CD4-positive, CD25-positive, alpha-beta regulatory T cell (primary cell): Measurements from ENCODE around the gene KRTAP10-2. TPM values are rescaled to one million over a fixed set of nuclear protein-coding genes. Genes with fewer than 3 reads are reported as not detected.

ENCODE experiments used
- ATAC-seq, 2 donors: fragments of 150-1000 bp; cut with Tn5 transposase; one replicate each; pipeline ENCODE4 v1.10.0; 2021; ENCODE audit warnings: low read depth in 2 of 2, moderate number of reproducible peaks in 2 of 2, moderate library complexity in 1 of 2
- DNase-seq, 3 donors: peaks; one replicate each; pipeline versions ENCODE4 v3.0.0 to v3.0.0-alpha.2; 2012 to 2022; ENCODE audit warnings: mixed read lengths in 1 of 3
- H3K27ac ChIP-seq: one replicate; pipeline ENCODE4 v1.7.0; 2013; ENCODE audit warnings: mild to moderate bottlenecking, low read length; ENCODE audit not compliant: insufficient read depth, poor library complexity, severe bottlenecking
- H3K27me3 ChIP-seq: one replicate; pipeline ENCODE4 v1.7.0; 2013; ENCODE audit warnings: low read length; ENCODE audit not compliant: control insufficient read depth, insufficient read depth
- H3K36me3 ChIP-seq: one replicate; pipeline ENCODE4 v1.7.0; 2013; ENCODE audit warnings: mild to moderate bottlenecking, low read length, moderate library complexity; ENCODE audit not compliant: control insufficient read depth, insufficient read depth
- H3K4me1 ChIP-seq: 2 replicates; pipeline ENCODE4 v1.7.0; 2013; ENCODE audit warnings: mild to moderate bottlenecking, low read length; ENCODE audit not compliant: insufficient read depth, control insufficient read depth, poor library complexity, severe bottlenecking
- H3K4me3 ChIP-seq: one replicate; pipeline ENCODE4 v1.7.0; 2013; ENCODE audit warnings: low read depth, mild to moderate bottlenecking, low read length, moderate library complexity
- H3K9me3 ChIP-seq, 2 experiments: 1 replicate in 1 of 2; 2 replicates in 1 of 2; pipeline ENCODE4 v1.7.0; 2013; ENCODE audit warnings: low read length in 2 of 2, mild to moderate bottlenecking in 1 of 2, moderate library complexity in 1 of 2; ENCODE audit not compliant: control insufficient read depth in 2 of 2
- H3K27ac Mint-ChIP-seq, 3 donors: one replicate each; pipeline ENCODE4 v1.8.0; 2020 to 2022; ENCODE audit warnings: mild to moderate bottlenecking in 3 of 3, mixed read lengths in 3 of 3, moderate library complexity in 2 of 3
- H3K27me3 Mint-ChIP-seq: one replicate; pipeline ENCODE4 v1.8.0; 2022; ENCODE audit warnings: mild to moderate bottlenecking, mixed read lengths
- H3K36me3 Mint-ChIP-seq: one replicate; pipeline ENCODE4 v1.8.0; 2020; ENCODE audit warnings: mixed read lengths
- H3K4me1 Mint-ChIP-seq, 4 donors: one replicate each; pipeline ENCODE4 v1.8.0; 2020 to 2022; ENCODE audit warnings: mixed read lengths in 4 of 4, mild to moderate bottlenecking in 1 of 4
- H3K4me3 Mint-ChIP-seq, 4 donors: one replicate each; pipeline ENCODE4 v1.8.0; 2020 to 2022; ENCODE audit warnings: mild to moderate bottlenecking in 4 of 4, mixed read lengths in 4 of 4, moderate library complexity in 3 of 4
- H3K9me3 Mint-ChIP-seq, 7 donors: one replicate each; pipeline ENCODE4 v1.8.0; 2020 to 2022; ENCODE audit warnings: mixed read lengths in 7 of 7, mild to moderate bottlenecking in 3 of 7, moderate library complexity in 2 of 7
- polyA plus RNA-seq, 4 donors: library from polyadenylated mRNA; unstranded; fragments of 300-500 nt; fragmentation: Illumina TruSeq; gene quantifications; one replicate each; pipeline ENCODE4 v1.2.3, GENCODE V29; 2021
- total RNA-seq: library from RNA; stranded (reverse); gene quantifications from one replicate; pipeline ENCODE4 v1.2.3, GENCODE V29; 2022

Gene KRTAP10-2
- total and polyA plus RNA-seq, 5 donors from 2014 or later, result not detected

- ATAC-seq, result no peak
Measured at GRCh38 chr21:44533121-44533890, 18.0 kb downstream of the KRTAP10-2 start.

GRCh38 chr21:44532712-44533111 is 18.6 kb downstream of the KRTAP10-2 start:
- Mint-ChIP-seq H3K4me3 (no peak overlapping the region), H3K9me3 (peaks cover 0 to 1% (median 0%) of the 10 kb centered on the region in 7 donors), H3K4me1 (peaks cover 0 to 3% (median 0%) of the 10 kb centered on the region in 4 donors), H3K27ac (no peak overlapping the region), H3K27me3 (no peaks in the 10 kb centered on the region), H3K36me3 (no peaks in the 10 kb centered on the region)
- H3K4me3 ChIP-seq, result no peak overlapping the region
- H3K27ac ChIP-seq, result no peak overlapping the region
- ATAC-seq, result no peak
- no peak for DNase-seq
- H3K9me3 ChIP-seq, result no peaks in the 10 kb centered on the region
- H3K27me3 ChIP-seq, result no peaks in the 10 kb centered on the region
- no peaks in the 10 kb centered on the region for H3K4me1 ChIP-seq
- H3K36me3 ChIP-seq, result no peaks in the 10 kb centered on the region

More at GRCh38 chr21:44533121-44533890, 18.0 kb downstream of the KRTAP10-2 start:
- no peak overlapping the region for H3K4me3 Mint-ChIP-seq
- H3K4me1 Mint-ChIP-seq, result peaks cover 0 to 3% (median 0%) of the 10 kb centered on the region in 4 donors
- Histone ChIP-seq H3K4me3 (no peak overlapping the region), H3K27ac (no peak overlapping the region), H3K9me3 (no peaks in the 10 kb centered on the region), H3K36me3 (no peaks in the 10 kb centered on the region), H3K4me1 (no peaks in the 10 kb centered on the region), H3K27me3 (no peaks in the 10 kb centered on the region)
- H3K27ac Mint-ChIP-seq, result no peak overlapping the region
- no peaks in the 10 kb centered on the region for H3K27me3 Mint-ChIP-seq
- no peak for DNase-seq
- peaks cover 0 to 1% (median 0%) of the 10 kb centered on the region in 7 donors for H3K9me3 Mint-ChIP-seq
- H3K36me3 Mint-ChIP-seq, result no peaks in the 10 kb centered on the region

- Mint-ChIP-seq H3K4me1 (no peaks in the 10 kb centered on the region), H3K27ac (peak overlapping the region in 1 of 3 donors; percentile 68), H3K27me3 (no peaks in the 10 kb centered on the region), H3K4me3 (no peak overlapping the region), H3K9me3 (peaks cover 0 to 1% (median 0%) of the 10 kb centered on the region in 7 donors), H3K36me3 (no peaks in the 10 kb centered on the region)
- DNase-seq (no peak), ATAC-seq (no peak)
- Histone ChIP-seq H3K4me3 (no peak overlapping the region), H3K4me1 (no peaks in the 10 kb centered on the region), H3K27me3 (no peaks in the 10 kb centered on the region), H3K27ac (no peak overlapping the region), H3K36me3 (no peaks in the 10 kb centered on the region), H3K9me3 (no peaks in the 10 kb centered on the region)
Measured at GRCh38 chr21:44531606-44532564, 19.4 kb downstream of the KRTAP10-2 start.

- no peaks in the 10 kb centered on the region for H3K27me3 ChIP-seq
- peaks cover 0 to 1% (median 0%) of the 10 kb centered on the region in 7 donors for H3K9me3 Mint-ChIP-seq
- no peak overlapping the region for H3K4me3 ChIP-seq
- H3K4me3 Mint-ChIP-seq, result no peak overlapping the region
- H3K36me3 Mint-ChIP-seq, result no peaks in the 10 kb centered on the region
- DNase-seq, result no peak
- no peaks in the 10 kb centered on the region for H3K27me3 Mint-ChIP-seq
- H3K4me1 Mint-ChIP-seq, result no peaks in the 10 kb centered on the region
- no peak overlapping the region for H3K27ac ChIP-seq
- no peak overlapping the region for H3K27ac Mint-ChIP-seq
- H3K36me3 ChIP-seq, result no peaks in the 10 kb centered on the region
- no peak for ATAC-seq
- H3K4me1 ChIP-seq, result no peaks in the 10 kb centered on the region
- no peaks in the 10 kb centered on the region for H3K9me3 ChIP-seq
Measured at GRCh38 chr21:44530903-44531605, 20.3 kb downstream of the KRTAP10-2 start.

GRCh38 chr21:44530221-44530902 is 20.9 kb downstream of the KRTAP10-2 start:
- Histone ChIP-seq H3K27me3 (no peaks in the 10 kb centered on the region), H3K4me1 (no peaks in the 10 kb centered on the region), H3K9me3 (no peaks in the 10 kb centered on the region), H3K36me3 (no peaks in the 10 kb centered on the region), H3K27ac (no peak overlapping the region), H3K4me3 (no peak overlapping the region)
- DNase-seq, result no peak
- Mint-ChIP-seq H3K4me1 (no peaks in the 10 kb centered on the region), H3K27me3 (no peaks in the 10 kb centered on the region), H3K36me3 (no peaks in the 10 kb centered on the region), H3K4me3 (no peak overlapping the region), H3K9me3 (peaks cover 0 to 1% (median 0%) of the 10 kb centered on the region in 7 donors), H3K27ac (no peak overlapping the region)
- no peak for ATAC-seq

GRCh38 chr21:44529503-44530125 is 21.7 kb downstream of the KRTAP10-2 start:
- H3K4me1 ChIP-seq, result no peaks in the 10 kb centered on the region
- no peaks in the 10 kb centered on the region for H3K27me3 Mint-ChIP-seq
- no peak overlapping the region for H3K4me3 Mint-ChIP-seq
- H3K4me1 Mint-ChIP-seq, result no peaks in the 10 kb centered on the region
- no peaks in the 10 kb centered on the region for H3K9me3 ChIP-seq
- H3K27ac Mint-ChIP-seq, result no peak overlapping the region
- ATAC-seq, result no peak
- H3K36me3 ChIP-seq, result no peaks in the 10 kb centered on the region
- no peaks in the 10 kb centered on the region for H3K27me3 ChIP-seq
- no peaks in the 10 kb centered on the region for H3K36me3 Mint-ChIP-seq
- no peak overlapping the region for H3K27ac ChIP-seq
- DNase-seq, result no peak
- no peak overlapping the region for H3K4me3 ChIP-seq
- H3K9me3 Mint-ChIP-seq, result peaks cover 0 to 1% (median 0%) of the 10 kb centered on the region in 7 donors

GRCh38 chr21:44529011-44529421 is 22.3 kb downstream of the KRTAP10-2 start:
- no peak overlapping the region for H3K4me3 ChIP-seq
- no peaks in the 10 kb centered on the region for H3K27me3 Mint-ChIP-seq
- H3K4me3 Mint-ChIP-seq, result no peak overlapping the region
- H3K36me3 ChIP-seq, result no peaks in the 10 kb centered on the region
- ATAC-seq (no peak), DNase-seq (no peak)
- H3K4me1 Mint-ChIP-seq, result no peaks in the 10 kb centered on the region
- H3K27ac ChIP-seq, result no peak overlapping the region
- no peaks in the 10 kb centered on the region for H3K27me3 ChIP-seq
- peaks cover 0 to 1% (median 0%) of the 10 kb centered on the region in 7 donors for H3K9me3 Mint-ChIP-seq
- no peak overlapping the region for H3K27ac Mint-ChIP-seq
- no peaks in the 10 kb centered on the region for H3K36me3 Mint-ChIP-seq
- H3K9me3 ChIP-seq, result no peaks in the 10 kb centered on the region
- no peaks in the 10 kb centered on the region for H3K4me1 ChIP-seq
